ENCODE data around the gene TMEM255B. TPM values are rescaled to one million over a fixed set of nuclear protein-coding genes. Genes with fewer than 3 reads are reported as not detected.

Gene TMEM255B
- polyA plus RNA-seq, 1 donor (not counting 4 experiments of a cell fraction or from before 2014, with no cell fraction given), result 7.6 TPM

- no peak for FAIRE-seq
- Histone ChIP-seq H3K9me3 (ENCODE audit: control insufficient read depth, low read depth, low read length) (peaks cover 3% of the 10 kb centered on the region), H3K4me3 (ENCODE audit: control insufficient read depth in 2 of 3, extremely low read depth in 1 of 3, insufficient read depth in 2 of 3, low read depth in 1 of 3, low read length in 3 of 3) (no peak overlapping the region), H3K9ac (ENCODE audit: control insufficient read depth, extremely low read depth, insufficient read depth, low read length) (no peak overlapping the region), H4K20me1 (ENCODE audit: control insufficient read depth, extremely low read depth, insufficient read depth, low read length) (no peaks in the 10 kb centered on the region), H2AFZ (ENCODE audit: control insufficient read depth, low read length) (no peak overlapping the region), H3K36me3 (ENCODE audit: control insufficient read depth in 2 of 2, extremely low read depth in 1 of 2, insufficient read depth in 2 of 2, low read length in 2 of 2) (no peaks in the 10 kb centered on the region), H3K9me1 (ENCODE audit: control insufficient read depth, extremely low read depth, insufficient read depth, low read length) (no peaks in the 10 kb centered on the region), H3K4me1 (ENCODE audit: control insufficient read depth, extremely low read depth, insufficient read depth, low read length) (peaks cover 5% of the 10 kb centered on the region), H3K4me2 (ENCODE audit: control insufficient read depth, extremely low read depth, insufficient read depth, low read depth, low read length) (no peak overlapping the region), H3K27me3 (ENCODE audit: control insufficient read depth, extremely low read depth, insufficient read depth, low read length) (no peaks in the 10 kb centered on the region), H3K79me2 (ENCODE audit: control insufficient read depth, insufficient read depth, low read length) (no peaks in the 10 kb centered on the region), H3K27ac (ENCODE audit: control insufficient read depth, insufficient read depth, low read length) (no peak overlapping the region)
- TF ChIP-seq, protein P1, sequence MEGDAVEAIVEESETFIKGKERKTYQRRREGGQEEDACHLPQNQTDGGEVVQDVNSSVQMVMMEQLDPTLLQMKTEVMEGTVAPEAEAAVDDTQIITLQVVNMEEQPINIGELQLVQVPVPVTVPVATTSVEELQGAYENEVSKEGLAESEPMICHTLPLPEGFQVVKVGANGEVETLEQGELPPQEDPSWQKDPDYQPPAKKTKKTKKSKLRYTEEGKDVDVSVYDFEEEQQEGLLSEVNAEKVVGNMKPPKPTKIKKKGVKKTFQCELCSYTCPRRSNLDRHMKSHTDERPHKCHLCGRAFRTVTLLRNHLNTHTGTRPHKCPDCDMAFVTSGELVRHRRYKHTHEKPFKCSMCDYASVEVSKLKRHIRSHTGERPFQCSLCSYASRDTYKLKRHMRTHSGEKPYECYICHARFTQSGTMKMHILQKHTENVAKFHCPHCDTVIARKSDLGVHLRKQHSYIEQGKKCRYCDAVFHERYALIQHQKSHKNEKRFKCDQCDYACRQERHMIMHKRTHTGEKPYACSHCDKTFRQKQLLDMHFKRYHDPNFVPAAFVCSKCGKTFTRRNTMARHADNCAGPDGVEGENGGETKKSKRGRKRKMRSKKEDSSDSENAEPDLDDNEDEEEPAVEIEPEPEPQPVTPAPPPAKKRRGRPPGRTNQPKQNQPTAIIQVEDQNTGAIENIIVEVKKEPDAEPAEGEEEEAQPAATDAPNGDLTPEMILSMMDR (optimal IDR thresholded peaks at IDR 0.05 in 1 of 3, IDR thresholded peaks at IDR 0.05 in 1 of 3, conservative IDR thresholded peaks at IDR 0.05 in 1 of 3; ENCODE audit: extremely low read depth in 1 of 3, insufficient read depth in 2 of 3, low read length in 3 of 3), result no peak
- TF ChIP-seq EZH2 (IDR thresholded peaks at IDR 0.05; ENCODE audit: low read length), result no peak
- DNase-seq (ENCODE audit: low read depth, low spot score), result no peak
- dilution Hi-C loops (cut with MboI; ENCODE audit: extremely low pct_ligation_motif_present, low sequenced_read_pairs), result no loop called here
These were observed 47.5 kb downstream of the TMEM255B start for GRCh38 chr13:113806526-113806925.

GRCh38 chr13:113808058-113808834 is 49.2 kb downstream of the TMEM255B start:
- no peaks in the 10 kb centered on the region for H4K20me1 ChIP-seq (ENCODE audit: control insufficient read depth, extremely low read depth, insufficient read depth, low read length)
- no peaks in the 10 kb centered on the region for H3K4me1 ChIP-seq (ENCODE audit: control insufficient read depth, extremely low read depth, insufficient read depth, low read length)
- no peak overlapping the region for H2AFZ ChIP-seq (ENCODE audit: control insufficient read depth, low read length)
- H3K4me3 ChIP-seq (ENCODE audit: control insufficient read depth in 2 of 3, extremely low read depth in 1 of 3, insufficient read depth in 2 of 3, low read depth in 1 of 3, low read length in 3 of 3), result no peak overlapping the region
- no peak overlapping the region for H3K9ac ChIP-seq (ENCODE audit: control insufficient read depth, extremely low read depth, insufficient read depth, low read length)
- no peak for FAIRE-seq
- peaks cover 3% of the 10 kb centered on the region for H3K9me3 ChIP-seq (ENCODE audit: control insufficient read depth, low read depth, low read length)
- H3K27ac ChIP-seq (ENCODE audit: control insufficient read depth, insufficient read depth, low read length), result no peak overlapping the region
- dilution Hi-C loops (cut with MboI; ENCODE audit: extremely low pct_ligation_motif_present, low sequenced_read_pairs), result no loop called here
- H3K4me2 ChIP-seq (ENCODE audit: control insufficient read depth, extremely low read depth, insufficient read depth, low read depth, low read length), result no peak overlapping the region
- no peak for DNase-seq (ENCODE audit: low read depth, low spot score)
- H3K79me2 ChIP-seq (ENCODE audit: control insufficient read depth, insufficient read depth, low read length), result no peaks in the 10 kb centered on the region
- no peaks in the 10 kb centered on the region for H3K9me1 ChIP-seq (ENCODE audit: control insufficient read depth, extremely low read depth, insufficient read depth, low read length)
- no peaks in the 10 kb centered on the region for H3K27me3 ChIP-seq (ENCODE audit: control insufficient read depth, extremely low read depth, insufficient read depth, low read length)
- H3K36me3 ChIP-seq (ENCODE audit: control insufficient read depth in 2 of 2, extremely low read depth in 1 of 2, insufficient read depth in 2 of 2, low read length in 2 of 2), result no peaks in the 10 kb centered on the region
- TF ChIP-seq EZH2 (IDR thresholded peaks at IDR 0.05; ENCODE audit: low read length), result no peak
- TF ChIP-seq, protein P1 (optimal IDR thresholded peaks at IDR 0.05 in 1 of 3, IDR thresholded peaks at IDR 0.05 in 1 of 3, conservative IDR thresholded peaks at IDR 0.05 in 1 of 3; ENCODE audit: extremely low read depth in 1 of 3, insufficient read depth in 2 of 3, low read length in 3 of 3), result no peak
